Endothelial cell of umbilical vein (primary cell): Measurements from ENCODE around the gene SNU13. TPM values are rescaled to one million over a fixed set of nuclear protein-coding genes. Genes with fewer than 3 reads are reported as not detected.

Experiments
- BruUV-seq: library from RNA; stranded (reverse); fragments of 400-500 nt; replicated peaks from 2 replicates; lab custom pipeline; 2021; lab: Mats Ljungman, UMichigan
- CTCF ChIA-PET: fragments of 300-600, 350-600 bp; sonication (Branson Sonifier 250); formaldehyde crosslinking; loops from one replicate; lab custom pipeline; 2021; ENCODE audit warnings: antibody characterized with exemption, inconsistent platforms; lab: Charles Lee
- POLR2A ChIA-PET: fragments of 300-600, 350-600 bp; sonication (Branson Sonifier 250); formaldehyde crosslinking; loops from one replicate; lab custom pipeline; 2021; ENCODE audit warnings: antibody characterized with exemption, inconsistent platforms; lab: Charles Lee
- DNase-seq: peaks from one replicate; pipeline ENCODE4 v3.0.0-alpha.2; 2011; ENCODE audit warnings: low read depth, low spot score
- FAIRE-seq: peaks from 2 replicates; lab custom pipeline; 2011; peaks lifted over from hg19 to GRCh38; lab: Jason Lieb, UNC
- H2AFZ ChIP-seq: 2 replicates; pipeline ENCODE4 v1.6.0; 2012; ENCODE audit warnings: low read depth, low read length, control low read depth, inconsistent platforms
- H3K27ac ChIP-seq: 2 replicates; pipeline ENCODE4 v1.5.1; 2011; ENCODE audit warnings: low read depth, mild to moderate bottlenecking, control low read depth, low read length, moderate library complexity; ENCODE audit not compliant: insufficient read depth
- H3K27me3 ChIP-seq, 2 experiments: 2 replicates each; pipeline versions ENCODE4 v1.6.0 to v1.6.1; 2011; ENCODE audit warnings: low read length in 2 of 2, mixed read lengths in 1 of 2; ENCODE audit not compliant: control insufficient read depth in 2 of 2, insufficient read depth in 2 of 2
- H3K36me3 ChIP-seq, 2 experiments: 2 replicates in 1 of 2; 3 replicates in 1 of 2; pipeline ENCODE4 v1.5.1; 2011; ENCODE audit warnings: low read length in 2 of 2, mild to moderate bottlenecking in 1 of 2, moderate library complexity in 1 of 2; ENCODE audit not compliant: control insufficient read depth in 2 of 2, insufficient read depth in 2 of 2; ENCODE audit errors: extremely low read depth in 1 of 2
- H3K4me1 ChIP-seq: 3 replicates; pipeline ENCODE4 v1.5.1; 2011; ENCODE audit warnings: mild to moderate bottlenecking, low read length; ENCODE audit not compliant: control insufficient read depth, insufficient read depth; ENCODE audit errors: extremely low read depth
- H3K4me2 ChIP-seq: 2 replicates; pipeline ENCODE4 v1.6.1; 2011; ENCODE audit warnings: low read length, control low read depth, mixed read lengths; ENCODE audit not compliant: insufficient read depth
- H3K4me3 ChIP-seq, 3 experiments: fragments of 200-600 bp in 1 of 3; sonication (generic), shearing (Covaris generic) in 1 of 3; replicated peaks in 1 of 3; 2 replicates each; pipeline ENCODE4 v1.5.1; 2011 to 2016; ENCODE audit warnings: control low read depth in 3 of 3, low read length in 3 of 3, mild to moderate bottlenecking in 2 of 3, inconsistent platforms in 1 of 3, low read depth in 1 of 3, moderate library complexity in 1 of 3; ENCODE audit not compliant: insufficient read depth in 1 of 3
- H3K79me2 ChIP-seq: 2 replicates; pipeline ENCODE4 v1.6.0; 2012; ENCODE audit warnings: low read length, inconsistent platforms; ENCODE audit not compliant: control insufficient read depth, insufficient read depth
- H3K9ac ChIP-seq: replicated peaks from 2 replicates; pipeline ENCODE3; 2011; ENCODE audit warnings: low read length, control low read depth; ENCODE audit not compliant: insufficient read depth; ENCODE audit errors: extremely low read depth
- H3K9me1 ChIP-seq: replicated peaks from 3 replicates; pipeline ENCODE4 v1.6.0; 2011; ENCODE audit warnings: mild to moderate bottlenecking, low read length; ENCODE audit not compliant: control insufficient read depth, insufficient read depth; ENCODE audit errors: extremely low read depth
- H3K9me3 ChIP-seq: replicated peaks from 2 replicates; pipeline ENCODE4 v1.5.1; 2012; ENCODE audit warnings: low read length, inconsistent platforms; ENCODE audit not compliant: control insufficient read depth, insufficient read depth
- H4K20me1 ChIP-seq: replicated peaks from 2 replicates; pipeline ENCODE3; 2011; ENCODE audit warnings: mild to moderate bottlenecking, low read length; ENCODE audit not compliant: control insufficient read depth, insufficient read depth; ENCODE audit errors: extremely low read depth
- EZH2 ChIP-seq: IDR thresholded peaks from 2 replicates; pipeline ENCODE4 v1.6.1; 2012; ENCODE audit warnings: borderline replicate concordance, low read depth, mild to moderate bottlenecking, moderate library complexity, low read length, inconsistent platforms; ENCODE audit not compliant: severe bottlenecking
- FOS ChIP-seq: IDR thresholded peaks from 2 replicates; pipeline ENCODE4 v1.6.1; 2011; ENCODE audit warnings: mild to moderate bottlenecking, low read length, moderate library complexity, borderline replicate concordance; ENCODE audit not compliant: insufficient read depth
- MAX ChIP-seq: IDR thresholded peaks from 2 replicates; pipeline ENCODE4 v1.6.1; 2011; ENCODE audit not compliant: insufficient read depth, insufficient read length
- POLR2AphosphoS5 ChIP-seq: IDR thresholded peaks from 2 replicates; pipeline ENCODE4 v1.6.1; 2012; ENCODE audit warnings: low read depth, mild to moderate bottlenecking, control low read depth, low read length, moderate library complexity; ENCODE audit not compliant: insufficient read depth
- dilution Hi-C: fragments of 300-500 bp; cut with MboI; formaldehyde crosslinking; loops from one replicate; pipeline ENCODE4 v1.15.0; 2019; ENCODE audit warnings: low sequenced_read_pairs; ENCODE audit not compliant: extremely low pct_ligation_motif_present
- intact Hi-C: fragments of 100-400 bp; cut with micrococcal nuclease; formaldehyde crosslinking; loops from one replicate; pipeline ENCODE4 v1.10.0; 2022
- polyA plus RNA-seq, 4 experiments: library from polyadenylated mRNA; depleted of rRNA in 3 of 4; stranded (reverse) in 3 of 4; unstranded in 1 of 4; fragments of >200 nt; gene quantifications; 2 replicates each; pipeline versions ENCODE4 v1.2.1 to v1.2.3, GENCODE V29; 2011 to 2012; ENCODE audit warnings: missing spikeins in 1 of 4
- total RNA-seq: library from RNA; stranded (reverse); gene quantifications from 2 replicates; pipeline ENCODE4 v1.2.3, GENCODE V29; 2021

The SNU13 gene
- total and polyA plus RNA-seq, 2 donors (not counting 3 experiments of a cell fraction or from before 2014, with no cell fraction given): 138 to 194 TPM

DNA sequence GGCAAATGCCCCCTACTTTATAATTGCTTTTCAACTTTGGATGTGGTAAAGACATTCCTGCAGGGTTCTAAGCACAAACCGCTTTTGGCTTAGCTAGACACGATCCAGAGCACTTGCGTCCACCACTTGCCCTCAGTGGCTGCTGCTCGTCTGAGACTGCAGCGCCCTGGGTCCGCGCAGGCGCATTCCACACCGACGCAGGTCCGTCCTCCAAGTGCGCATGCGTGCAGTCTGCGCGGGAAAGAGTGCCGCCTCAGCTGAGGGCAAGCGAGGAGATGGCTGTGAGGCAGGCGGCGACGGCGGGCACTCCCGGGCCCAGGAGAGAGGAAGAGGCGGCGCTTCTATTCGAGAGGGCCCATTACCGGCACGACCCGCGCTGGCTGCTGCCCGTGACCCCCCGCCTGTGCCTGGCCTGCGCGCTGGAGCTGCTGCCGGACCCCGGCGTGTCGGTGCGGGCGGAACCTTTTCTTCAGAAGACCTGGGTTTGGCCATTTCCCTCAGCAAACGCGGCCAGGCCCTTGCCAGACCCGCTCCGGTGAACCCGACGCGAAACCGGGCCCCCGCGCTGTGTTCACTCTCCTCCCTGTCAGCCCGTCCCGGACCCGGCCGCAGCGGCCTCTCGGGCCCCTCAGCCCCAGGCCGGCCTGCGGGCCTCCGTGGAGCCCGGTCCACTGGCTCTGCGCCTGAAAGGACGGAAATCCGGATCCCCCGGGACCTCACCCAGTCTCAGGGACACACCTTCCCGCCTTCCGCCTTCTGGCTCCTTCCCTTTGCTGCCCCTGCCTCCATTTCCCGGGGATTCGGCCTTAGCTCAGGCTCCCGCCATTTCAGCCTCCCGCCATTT lies 10.8 kb upstream of the SNU13 start, which contains the start of gene MEI1:
MEI1 (plus strand) TSS at position 240 of the 844 bp plus-strand sequence; CDS start at position 276, 36 bp downstream.
- Histone ChIP-seq H3K4me2 (no peak within 1 kb of the TSS), H4K20me1 (no peaks in the 10 kb centered on the region), H3K36me3 (no peaks in the 10 kb centered on the region), H3K4me1 (peaks cover 3% of the 10 kb centered on the region), H2AFZ (peak within 1 kb of the TSS; percentile 21), H3K9ac (no peak within 1 kb of the TSS), H3K27ac (no peak within 1 kb of the TSS), H3K9me3 (no peaks in the 10 kb centered on the region), H3K9me1 (no peaks in the 10 kb centered on the region), H3K27me3 (no peaks in the 10 kb centered on the region), H3K4me3 (no peak within 1 kb of the TSS), H3K79me2 (no peaks in the 10 kb centered on the region)
- dilution Hi-C loops (no loop called here), intact Hi-C loops (loop anchor here (5.0 to 10.0 kb wide), 2 partner anchors 103 to 415 kb away; partner anchors contain the start of gene CCDC134)
- CTCF ChIA-PET: interaction anchor here (0.7 to 3.7 kb wide), 9 partner anchors 9 to 257 kb away, joined by 3 to 127 read pairs (median 39); no protein-coding TSS in a partner anchor
- DNase-seq (peak; percentile 80), FAIRE-seq (peak; percentile 92)
- POLR2A ChIA-PET: interaction anchor here (0.5 kb wide), 1 partner anchor 109 kb away, joined by 5 read pairs; no protein-coding TSS in a partner anchor
- BruUV-seq: no TSS peak
- TF ChIP-seq EZH2 (no peak), FOS (no peak), POLR2AphosphoS5 (peak; percentile 49), MAX (peak; percentile 86)
